K562 (cell line): ENCODE results near the gene NPFF. TPM values are rescaled to one million over a fixed set of nuclear protein-coding genes. Genes with fewer than 3 reads are reported as not detected.

ENCODE experiments used
- ATF7 ChIP-seq: fragments of 450-650 bp; IDR thresholded peaks from 2 replicates; pipeline ENCODE4 v1.7.1; 2014; ENCODE audit warnings: mild to moderate bottlenecking, moderate library complexity
- CCNT2 ChIP-seq: IDR thresholded peaks from 2 replicates; pipeline ENCODE4 v1.6.1; 2011; ENCODE audit warnings: borderline replicate concordance, low read depth, mild to moderate bottlenecking, moderate library complexity, mixed read lengths, low read length; ENCODE audit not compliant: insufficient read length; ENCODE audit errors: extremely low read depth
- CEBPB ChIP-seq: fragments of 450-650 bp; IDR thresholded peaks from 2 replicates; pipeline ENCODE4 v1.6.1; 2016; ENCODE audit warnings: missing genetic modification characterization, missing compliant biosample characterization
- CEBPG ChIP-seq, 3 experiments: fragments of 200-800 bp in 1 of 3; sonication (Bioruptor generic) in 1 of 3; sonication (generic) in 1 of 3; formaldehyde crosslinking in 1 of 3; IDR thresholded peaks in 2 of 3; conservative IDR thresholded peaks in 1 of 3; 2 replicates each; pipeline versions ENCODE4 v1.6.1 to v1.8.0; 2016 to 2022; ENCODE audit warnings: missing compliant biosample characterization in 2 of 3, missing genetic modification characterization in 2 of 3, mild to moderate bottlenecking in 1 of 3, missing genetic modification reagents in 1 of 3
- CTBP1 ChIP-seq: fragments of 450-650 bp; IDR thresholded peaks from 2 replicates; pipeline ENCODE4 v1.6.1; 2016; ENCODE audit warnings: borderline replicate concordance
- EP400 ChIP-seq: fragments of 450-650 bp; IDR thresholded peaks from 2 replicates; pipeline ENCODE4 v1.6.1; 2017; ENCODE audit warnings: antibody characterized with exemption, mild to moderate bottlenecking, moderate library complexity
- JUND ChIP-seq, 2 experiments: IDR thresholded peaks; 2 replicates in 1 of 2; 3 replicates in 1 of 2; pipeline ENCODE4 v1.6.1; 2011; ENCODE audit warnings: borderline replicate concordance in 2 of 2, low read depth in 2 of 2, low read length in 2 of 2, improper control_type of control experiment in 1 of 2, missing biosample characterization in 1 of 2, missing genetic modification characterization in 1 of 2, missing genetic modification reagents in 1 of 2
- SMAD4 ChIP-seq: fragments of 250-450 bp; sonication (Bioruptor Pico); conservative IDR thresholded peaks from 2 replicates; pipeline ENCODE4 v1.8.0; 2021; ENCODE audit warnings: inconsistent platforms, mild to moderate bottlenecking, moderate library complexity
- SMARCA4 ChIP-seq: fragments of 450-650 bp; IDR thresholded peaks from 2 replicates; pipeline ENCODE4 v1.6.1; 2016
- ZNF175 ChIP-seq: fragments of 200-800 bp; sonication (Bioruptor generic); IDR thresholded peaks from 2 replicates; pipeline ENCODE4 v1.6.1; 2016; ENCODE audit warnings: low read depth, mild to moderate bottlenecking, missing genetic modification characterization, missing compliant biosample characterization
- ZNF431 ChIP-seq: sonication (generic); formaldehyde crosslinking; IDR thresholded peaks from 2 replicates; pipeline ENCODE4 v1.8.0; 2022; ENCODE audit warnings: mild to moderate bottlenecking, missing genetic modification reagents
- polyA plus RNA-seq, 8 experiments: library from polyadenylated mRNA; depleted of rRNA in 4 of 8; stranded (reverse) in 5 of 8; unstranded in 3 of 8; fragments of >200 nt; fragmentation: Nextera tagmentation in 2 of 8; fragmentation: Illumina TruSeq in 1 of 8; extraction: Ambion mirVana in 2 of 8; extraction: Trizol in 1 of 8; gene quantifications; 2 replicates each; pipeline versions ENCODE4 v1.2.1 to v1.2.3, GENCODE V29; 2011 to 2014; ENCODE audit warnings: inconsistent platforms in 1 of 8, missing spikeins in 1 of 8
- total RNA-seq, 7 experiments: library from RNA; depleted of rRNA in 6 of 7; stranded (reverse); fragments of >200 nt in 6 of 7; fragmentation: Illumina TruSeq in 2 of 7; extraction: Trizol in 2 of 7; gene quantifications; 2 replicates each; pipeline versions ENCODE4 v1.2.1 to v1.2.3, GENCODE V29; 2011 to 2021; ENCODE audit warnings: low replicate concordance in 1 of 7
- TF ChIP-seq, protein P1 (sequence below), 2 experiments: fragments of 450-650 bp; formaldehyde crosslinking in 1 of 2; IDR thresholded peaks; 2 replicates each; pipeline versions ENCODE4 v1.4.0 to v1.6.1; 2014 to 2020; ENCODE audit warnings: mild to moderate bottlenecking in 2 of 2, borderline replicate concordance in 1 of 2, low read depth in 1 of 2
- TF ChIP-seq, protein P2 (sequence below), 2 experiments: fragments of 450-650 bp in 1 of 2; sonication (generic) in 1 of 2; formaldehyde crosslinking in 1 of 2; IDR thresholded peaks in 1 of 2; conservative IDR thresholded peaks in 1 of 2; 2 replicates each; pipeline versions ENCODE4 v1.6.1 to v1.8.1; 2016 to 2023; ENCODE audit warnings: mild to moderate bottlenecking in 2 of 2, moderate library complexity in 2 of 2, inconsistent platforms in 1 of 2, missing genetic modification reagents in 1 of 2
- TF ChIP-seq, protein P3 (sequence below): fragments of 450-650 bp; IDR thresholded peaks from 2 replicates; pipeline ENCODE4 v1.6.1; 2016; ENCODE audit warnings: missing biosample characterization, missing genetic modification characterization

The NPFF gene
- total and polyA plus RNA-seq, 9 of the 15 experiments (the other 6 are each of a cell fraction or from before 2014, with no cell fraction given): 0.15 to 1.2 (median 0.55) TPM; not detected in 6

DNA sequence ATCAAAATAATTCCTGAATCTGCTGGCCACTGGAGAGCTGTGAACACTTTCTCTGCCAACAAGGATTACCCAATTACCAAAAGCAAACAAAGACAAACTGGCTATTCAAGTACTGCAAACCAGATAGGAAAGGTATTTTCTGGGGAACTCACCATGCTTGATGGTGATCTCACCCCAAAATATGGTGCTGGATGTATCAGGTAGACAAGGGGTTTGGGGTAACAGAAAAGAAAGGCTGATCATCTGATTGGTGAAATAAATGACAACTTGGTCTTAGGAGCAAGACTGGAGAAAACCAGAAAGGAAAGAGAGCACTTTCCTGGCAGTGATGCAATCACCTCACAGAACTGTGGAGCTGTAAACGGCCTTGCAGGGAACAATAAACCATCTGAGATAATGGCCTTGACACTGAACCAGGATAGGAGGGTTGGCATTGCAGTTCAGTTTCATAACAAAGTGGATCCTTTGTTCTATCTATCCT lies 31.0 kb upstream of the NPFF start (continued):
- TF ChIP-seq, protein P1, sequence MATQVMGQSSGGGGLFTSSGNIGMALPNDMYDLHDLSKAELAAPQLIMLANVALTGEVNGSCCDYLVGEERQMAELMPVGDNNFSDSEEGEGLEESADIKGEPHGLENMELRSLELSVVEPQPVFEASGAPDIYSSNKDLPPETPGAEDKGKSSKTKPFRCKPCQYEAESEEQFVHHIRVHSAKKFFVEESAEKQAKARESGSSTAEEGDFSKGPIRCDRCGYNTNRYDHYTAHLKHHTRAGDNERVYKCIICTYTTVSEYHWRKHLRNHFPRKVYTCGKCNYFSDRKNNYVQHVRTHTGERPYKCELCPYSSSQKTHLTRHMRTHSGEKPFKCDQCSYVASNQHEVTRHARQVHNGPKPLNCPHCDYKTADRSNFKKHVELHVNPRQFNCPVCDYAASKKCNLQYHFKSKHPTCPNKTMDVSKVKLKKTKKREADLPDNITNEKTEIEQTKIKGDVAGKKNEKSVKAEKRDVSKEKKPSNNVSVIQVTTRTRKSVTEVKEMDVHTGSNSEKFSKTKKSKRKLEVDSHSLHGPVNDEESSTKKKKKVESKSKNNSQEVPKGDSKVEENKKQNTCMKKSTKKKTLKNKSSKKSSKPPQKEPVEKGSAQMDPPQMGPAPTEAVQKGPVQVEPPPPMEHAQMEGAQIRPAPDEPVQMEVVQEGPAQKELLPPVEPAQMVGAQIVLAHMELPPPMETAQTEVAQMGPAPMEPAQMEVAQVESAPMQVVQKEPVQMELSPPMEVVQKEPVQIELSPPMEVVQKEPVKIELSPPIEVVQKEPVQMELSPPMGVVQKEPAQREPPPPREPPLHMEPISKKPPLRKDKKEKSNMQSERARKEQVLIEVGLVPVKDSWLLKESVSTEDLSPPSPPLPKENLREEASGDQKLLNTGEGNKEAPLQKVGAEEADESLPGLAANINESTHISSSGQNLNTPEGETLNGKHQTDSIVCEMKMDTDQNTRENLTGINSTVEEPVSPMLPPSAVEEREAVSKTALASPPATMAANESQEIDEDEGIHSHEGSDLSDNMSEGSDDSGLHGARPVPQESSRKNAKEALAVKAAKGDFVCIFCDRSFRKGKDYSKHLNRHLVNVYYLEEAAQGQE (IDR thresholded peaks at IDR 0.05; ENCODE audit: borderline replicate concordance): peak; percentile 61
- TF ChIP-seq, protein P1 (CRISPR knock-in tag; IDR thresholded peaks at IDR 0.05; ENCODE audit: low read depth): no peak
- TF ChIP-seq, protein P2, sequence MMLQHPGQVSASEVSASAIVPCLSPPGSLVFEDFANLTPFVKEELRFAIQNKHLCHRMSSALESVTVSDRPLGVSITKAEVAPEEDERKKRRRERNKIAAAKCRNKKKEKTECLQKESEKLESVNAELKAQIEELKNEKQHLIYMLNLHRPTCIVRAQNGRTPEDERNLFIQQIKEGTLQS (IDR thresholded peaks at IDR 0.05): peak; percentile 93
- TF ChIP-seq, protein P2 (CRISPR knock-in tag; conservative IDR thresholded peaks at IDR 0.05): no peak
- TF ChIP-seq CTBP1 (0 out of 2 replicates have a peak, but pooled peaks have one; percentile 18), CCNT2 (no peak), ZNF431 (CRISPR knock-in tag) (no peak), CEBPB (tag) (peak; percentile 93), CEBPG (CRISPR knock-in tag; IDR thresholded peaks at IDR 0.05) (peak; percentile 85), CEBPG (tag; conservative IDR thresholded peaks at IDR 0.05 in 1 of 2, IDR thresholded peaks at IDR 0.05 in 1 of 2) (peak; percentile 97 to 98), SMARCA4 (peak; percentile 42; the same call in 1 of the 2 replicates), ATF7 (peak; percentile 64; the same call in 1 of the 2 replicates), ZNF175 (CRISPR knock-in tag) (peak; percentile 94), JUND (IDR thresholded peaks at IDR 0.05; ENCODE audit: borderline replicate concordance, low read depth, low read length) (peak; percentile 40; the same call in 1 of the 2 replicates), JUND (tag; IDR thresholded peaks at IDR 0.05; ENCODE audit: borderline replicate concordance, low read depth, low read length) (0 out of 3 replicates have a peak, but pooled peaks have one; percentile 34), EP400 (peak; percentile 23; the same call in 1 of the 2 replicates), SMAD4 (CRISPR knock-in tag) (peak; percentile 68; the same call in 1 of the 2 replicates)
- TF ChIP-seq, protein P3, sequence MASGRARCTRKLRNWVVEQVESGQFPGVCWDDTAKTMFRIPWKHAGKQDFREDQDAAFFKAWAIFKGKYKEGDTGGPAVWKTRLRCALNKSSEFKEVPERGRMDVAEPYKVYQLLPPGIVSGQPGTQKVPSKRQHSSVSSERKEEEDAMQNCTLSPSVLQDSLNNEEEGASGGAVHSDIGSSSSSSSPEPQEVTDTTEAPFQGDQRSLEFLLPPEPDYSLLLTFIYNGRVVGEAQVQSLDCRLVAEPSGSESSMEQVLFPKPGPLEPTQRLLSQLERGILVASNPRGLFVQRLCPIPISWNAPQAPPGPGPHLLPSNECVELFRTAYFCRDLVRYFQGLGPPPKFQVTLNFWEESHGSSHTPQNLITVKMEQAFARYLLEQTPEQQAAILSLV (tag): no peak
